GM21381 (cell line): ENCODE results near the gene COL4A2.
"Not testable (repeated sequence)": the region's sequence is repeated elsewhere in the genome, so short reads cannot be mapped to it uniquely, and the experiment has no call there.

Experiments used
- ATAC-seq: cut with Tn5 transposase; IDR thresholded peaks from one replicate; pipeline ENCODE4 v1.9.1; 2021; ENCODE audit warnings: mild to moderate bottlenecking, moderate library complexity; ENCODE audit not compliant: unreplicated experiment

The COL4A2 gene

GRCh38 chr13:110523838-110524540, 216.9 kb downstream of the COL4A2 start:
- no peak for ATAC-seq

DNA sequence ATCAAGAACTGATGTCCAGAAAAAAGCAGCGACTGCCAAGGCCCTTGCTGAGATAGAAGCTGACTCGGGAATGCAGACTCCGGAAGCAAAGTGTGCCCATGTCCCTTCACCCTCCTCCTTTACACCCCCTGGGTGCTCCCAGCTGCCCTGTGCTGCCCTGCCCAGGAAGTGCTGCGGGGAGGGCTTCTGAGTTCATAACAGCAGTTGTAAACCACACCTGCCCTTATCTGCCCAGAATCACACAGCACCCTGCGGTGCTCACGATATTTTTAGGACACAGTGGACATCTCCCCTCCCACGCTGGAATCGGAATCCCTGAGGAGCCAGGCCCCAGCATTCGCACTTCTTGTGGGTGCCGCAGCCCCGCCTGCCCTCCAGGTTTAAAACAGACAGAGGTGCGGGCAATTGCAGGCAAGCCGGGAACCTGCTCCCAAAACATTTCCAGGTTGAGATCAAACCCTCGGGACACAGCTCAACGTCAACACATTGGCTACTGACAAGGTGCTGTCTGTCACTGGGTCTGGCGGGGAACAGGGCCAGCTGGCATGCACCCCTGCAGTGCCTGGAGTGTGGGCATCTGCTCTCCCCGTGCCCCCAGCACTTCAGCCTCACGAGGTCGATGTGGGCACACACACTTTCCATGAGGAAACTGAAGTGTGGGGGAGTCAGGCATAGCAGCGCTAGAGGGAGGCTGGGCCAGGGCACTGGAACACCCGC, 217.6 kb downstream of the COL4A2 start:
- no peak for ATAC-seq

- ATAC-seq = peak; percentile 81
Measured at GRCh38 chr13:110525328-110526319, 218.5 kb downstream of the COL4A2 start.

GRCh38 chr13:110528371-110528770, 221.3 kb downstream of the COL4A2 start:
- no peak for ATAC-seq

DNA sequence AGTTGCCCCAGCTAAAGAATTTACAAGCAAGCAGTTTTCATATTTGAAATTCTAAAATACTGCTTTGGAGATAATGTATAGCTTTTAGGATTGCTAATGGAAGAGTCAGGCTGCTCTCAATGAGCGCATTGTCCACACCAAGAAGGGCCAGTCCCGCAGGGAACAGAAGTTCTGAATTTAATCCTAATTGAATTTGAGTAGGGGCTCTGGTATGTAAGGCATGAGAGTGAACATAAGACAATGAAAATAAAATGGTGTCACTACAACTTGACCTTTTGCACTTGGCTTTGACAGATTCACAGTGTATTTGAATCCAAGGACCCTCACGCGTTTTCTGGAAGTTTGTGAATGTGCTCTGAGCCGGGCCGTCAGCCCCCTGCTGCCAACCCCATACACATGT, 221.8 kb downstream of the COL4A2 start:
- no peak for ATAC-seq

GRCh38 chr13:110529522-110530311, 222.6 kb downstream of the COL4A2 start:
- no peak for ATAC-seq

GRCh38 chr13:110531100-110531499, 224.0 kb downstream of the COL4A2 start:
- ATAC-seq = no peak

DNA sequence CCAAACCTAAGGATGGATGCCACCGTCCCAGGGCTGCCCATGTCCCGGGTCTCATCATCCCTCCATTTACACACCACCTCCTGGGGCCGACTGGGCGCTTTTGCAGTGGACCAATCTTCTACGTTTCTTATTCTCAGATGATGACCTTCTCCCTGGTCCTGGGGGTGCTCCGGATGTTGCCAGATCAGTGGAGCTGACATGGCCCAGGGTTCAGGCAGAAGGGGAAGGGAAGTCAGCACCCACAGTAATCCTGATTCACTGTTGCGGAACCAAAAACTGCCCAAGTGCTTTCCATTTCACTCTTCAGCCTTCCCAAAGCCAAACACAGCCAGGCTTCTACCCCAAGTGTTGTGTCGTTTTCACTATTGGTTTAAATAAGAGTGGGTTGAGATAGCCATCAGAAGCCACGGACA, 224.6 kb downstream of the COL4A2 start:
- no peak for ATAC-seq

DNA sequence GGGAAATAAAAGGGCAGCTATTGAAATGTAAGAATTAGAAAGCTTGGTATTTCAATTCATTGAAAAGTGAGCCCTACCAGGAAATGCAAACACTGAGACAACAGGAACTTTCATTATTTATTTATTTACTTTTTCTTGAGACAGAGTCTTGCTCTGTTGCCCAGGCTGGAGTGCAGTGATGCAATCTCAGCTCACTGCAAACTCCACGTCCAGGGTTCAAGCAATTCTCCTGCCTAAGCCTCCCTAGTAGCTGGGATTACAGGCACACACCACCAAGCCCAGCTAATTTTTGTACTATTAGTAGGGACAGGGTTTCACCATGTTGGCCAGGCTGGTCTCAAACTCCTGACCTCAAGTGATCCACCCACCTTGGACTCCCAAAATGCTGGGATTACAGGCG, 225.2 kb downstream of the COL4A2 start:
- ATAC-seq = not testable (repeated sequence)

DNA sequence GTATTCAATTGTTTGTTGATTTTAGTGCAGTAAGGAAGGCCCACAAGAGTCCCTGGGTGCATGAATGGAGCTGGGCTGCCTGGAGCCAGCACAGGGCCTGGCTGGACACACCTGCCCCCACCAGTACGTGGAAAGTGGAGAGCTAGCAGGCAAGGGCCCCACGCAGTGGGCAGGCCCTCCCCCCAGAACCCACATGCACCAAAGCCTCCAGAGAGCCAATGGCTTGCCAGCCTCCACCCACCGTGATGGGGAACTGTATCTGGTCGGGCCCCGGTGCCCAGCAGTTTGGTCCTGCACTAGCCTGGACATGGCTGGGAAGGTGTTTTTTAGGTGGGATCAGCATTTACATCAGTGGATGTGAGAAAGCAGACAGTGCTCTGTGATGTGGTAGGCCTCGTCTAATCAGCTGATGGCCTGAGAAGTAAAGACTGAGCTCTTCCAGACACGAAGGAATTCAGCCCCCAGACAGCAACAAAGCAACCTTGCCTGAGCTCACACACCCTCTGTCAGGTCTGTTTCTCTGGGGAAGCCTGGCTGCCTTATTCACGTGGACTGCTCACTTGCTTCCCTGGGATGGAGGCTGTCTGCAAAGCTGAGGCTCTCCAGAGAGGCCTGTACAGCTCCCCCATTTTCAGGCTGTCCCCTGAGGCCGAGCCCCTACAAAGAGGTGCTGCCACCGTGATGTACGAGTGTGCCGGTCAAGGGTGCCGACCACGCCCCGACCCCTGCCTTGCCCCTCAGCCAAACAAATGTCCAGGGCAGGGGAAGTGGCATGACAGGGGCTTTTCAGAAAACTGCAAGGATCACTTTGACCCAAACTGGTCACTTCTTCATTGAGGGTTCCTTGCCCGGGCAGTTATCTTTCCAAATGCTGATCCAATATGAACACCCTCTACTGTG, 226.9 kb downstream of the COL4A2 start:
- no peak for ATAC-seq

DNA sequence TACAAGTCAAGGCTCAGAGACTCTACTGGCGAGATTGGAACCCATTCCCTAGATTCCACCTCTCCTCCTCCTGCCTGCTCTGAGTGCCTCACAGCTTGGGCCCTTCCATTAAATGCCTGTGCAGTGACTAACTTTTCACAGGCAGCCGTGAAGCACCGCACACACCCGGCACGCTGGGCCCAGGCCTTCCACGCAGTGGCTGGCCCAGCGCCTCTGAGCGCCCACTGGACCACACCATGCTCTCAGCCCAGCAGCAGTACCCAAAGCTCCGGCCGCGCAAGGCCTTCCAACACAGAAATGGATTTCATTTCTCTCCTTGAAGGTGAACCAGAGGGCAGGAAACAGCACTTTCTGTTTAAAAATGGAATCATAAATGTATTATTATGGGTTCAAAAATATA, 228.4 kb downstream of the COL4A2 start:
- ATAC-seq = no peak

DNA sequence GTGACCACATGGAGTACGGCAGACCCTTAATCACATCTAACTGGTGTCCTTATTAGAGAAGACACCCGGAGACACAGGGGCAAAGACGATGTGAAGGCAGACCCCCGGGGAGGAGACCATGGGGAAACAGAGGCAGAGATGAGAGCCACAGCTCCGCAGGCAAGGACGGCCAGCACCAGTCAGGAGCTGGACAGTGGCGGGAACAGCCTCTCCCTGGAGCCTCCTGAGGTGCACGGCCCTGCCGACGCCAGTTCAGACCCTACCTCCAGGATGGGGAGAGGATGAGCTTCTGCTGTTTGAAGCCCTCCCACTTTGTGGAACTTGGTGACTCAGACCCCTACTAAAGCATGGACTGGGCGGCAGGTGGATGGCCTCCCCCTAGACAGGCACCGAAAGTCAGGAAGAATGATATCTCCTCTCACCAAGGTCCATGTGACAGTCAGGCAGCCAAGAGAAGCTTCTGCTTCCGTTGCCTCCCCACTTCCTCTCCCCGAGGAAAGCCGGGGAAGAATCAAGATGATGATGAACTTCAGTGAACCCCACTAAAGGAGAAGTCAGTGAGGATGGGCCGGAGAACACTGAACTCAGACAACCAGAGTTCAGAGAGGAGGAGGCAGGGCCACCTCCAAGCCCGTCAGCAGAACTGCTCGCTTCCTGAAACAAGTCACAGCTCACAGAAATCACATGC, 229.1 kb downstream of the COL4A2 start:
- no peak for ATAC-seq

DNA sequence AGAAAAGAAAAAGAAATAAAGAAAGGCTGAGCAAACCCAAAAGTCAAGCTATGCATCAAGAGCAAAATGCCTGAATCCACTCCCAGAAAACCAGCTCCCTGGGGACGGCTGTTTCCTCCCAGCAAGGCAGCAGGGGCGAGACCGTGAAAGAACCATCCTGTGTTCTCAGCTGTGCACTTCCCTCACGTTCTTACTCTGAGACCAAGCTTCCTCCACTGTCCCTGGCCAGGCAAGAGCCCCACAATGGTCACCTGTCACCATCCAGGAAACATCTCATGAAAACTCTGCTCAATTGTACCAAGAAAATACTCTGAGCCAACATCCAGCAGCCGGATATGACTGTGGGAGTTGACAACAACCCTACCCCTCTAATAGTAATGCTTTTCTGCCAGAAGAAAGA, 231.5 kb downstream of the COL4A2 start:
- ATAC-seq = no peak

DNA sequence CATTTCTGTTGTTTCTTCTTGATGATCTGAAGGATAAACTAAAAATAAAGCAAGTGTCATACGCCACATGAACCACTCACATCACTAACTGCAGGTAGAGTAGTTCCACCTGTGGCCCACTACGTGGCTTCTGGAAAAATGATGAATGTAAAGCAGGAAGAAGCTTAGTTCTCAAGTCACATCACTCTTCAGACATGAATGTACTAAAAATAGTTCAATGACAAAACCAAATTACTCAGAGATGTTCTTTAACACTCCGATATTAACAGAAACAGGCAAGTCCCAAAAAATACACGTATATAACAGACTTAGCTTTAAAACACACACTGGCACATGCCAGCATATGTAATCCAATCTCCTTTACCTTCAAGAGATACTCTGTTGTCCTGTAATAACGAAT, 232.8 kb downstream of the COL4A2 start:
- ATAC-seq = no peak

DNA sequence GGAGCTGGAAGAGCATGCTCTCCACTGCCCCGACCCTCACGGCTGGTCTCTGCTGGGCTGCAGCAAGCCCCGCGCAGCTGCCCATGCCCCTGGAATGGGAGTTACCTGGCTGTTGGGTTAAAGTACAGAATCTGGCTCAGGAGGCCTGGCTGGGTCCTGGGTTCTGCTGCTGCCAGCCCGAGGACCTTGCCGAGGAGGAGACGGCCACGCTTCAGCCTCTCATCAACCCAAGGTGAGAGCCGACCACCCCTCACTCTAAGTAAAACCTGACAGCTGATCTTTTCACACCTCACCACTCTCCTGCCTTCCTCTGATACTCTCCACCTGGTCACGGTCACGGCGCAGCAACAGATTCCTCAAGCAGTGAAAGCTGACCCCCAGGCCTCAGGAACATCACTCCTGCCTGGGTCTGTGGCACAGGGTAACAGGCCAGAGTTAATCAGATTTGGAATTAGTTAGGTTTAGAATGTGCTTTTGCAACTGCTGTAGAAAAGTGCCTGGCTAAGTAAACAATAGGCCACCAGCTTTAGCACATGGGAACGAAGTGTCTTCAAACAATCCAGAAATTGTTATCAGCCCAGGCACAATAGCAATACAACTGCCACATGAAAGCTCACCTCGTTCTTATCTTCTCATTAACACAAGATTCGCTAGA, 233.9 kb downstream of the COL4A2 start:
- no peak for ATAC-seq

- no peak for ATAC-seq
Measured at GRCh38 chr13:110541526-110541920, 234.4 kb downstream of the COL4A2 start.

DNA sequence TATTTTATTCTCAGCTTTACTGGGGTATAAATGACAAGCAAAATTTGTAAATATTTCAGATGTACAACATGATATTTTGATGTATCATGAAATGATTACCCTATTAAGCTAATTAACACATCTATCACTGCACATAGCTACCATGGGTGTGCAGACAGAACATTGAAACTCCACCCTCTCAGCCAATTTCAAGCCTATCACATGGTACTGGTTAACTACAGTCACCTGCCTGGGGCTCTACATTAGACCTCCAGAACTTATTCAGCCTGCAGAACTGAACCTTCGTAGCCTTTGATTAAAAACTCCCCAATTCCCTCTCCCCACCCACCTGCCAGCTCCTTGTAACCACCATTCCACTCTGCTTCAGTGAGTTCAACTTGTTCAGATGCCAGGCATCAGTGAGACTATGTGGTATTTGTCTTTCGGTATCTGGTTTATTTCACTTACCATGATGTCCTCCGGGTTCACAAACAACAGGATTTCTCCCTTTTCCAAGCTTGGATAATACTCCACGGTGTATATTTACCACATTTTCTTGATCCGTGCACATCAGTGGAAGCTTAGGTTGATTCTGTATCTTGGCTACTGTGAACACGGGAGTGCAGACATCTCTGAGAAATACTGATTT, 235.2 kb downstream of the COL4A2 start:
- ATAC-seq = no peak

DNA sequence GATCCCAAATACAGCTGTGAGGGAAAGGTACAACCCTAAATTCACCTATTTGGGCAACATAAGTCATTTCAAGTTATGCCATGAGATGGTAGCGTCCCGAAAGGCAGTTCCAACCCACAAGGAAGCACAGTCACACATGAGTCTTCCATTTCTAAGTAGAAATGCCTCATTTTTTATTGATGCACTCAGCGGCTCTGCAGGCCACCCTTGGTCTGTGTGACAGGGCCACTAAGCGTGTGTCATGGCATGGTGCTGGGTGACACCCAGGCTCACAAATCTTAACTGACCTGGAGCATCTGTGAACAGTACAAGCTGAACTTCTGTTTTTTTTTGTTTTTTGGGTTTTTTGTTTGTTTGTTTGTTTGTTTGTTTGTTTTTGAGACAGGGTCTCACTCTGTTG, 239.3 kb downstream of the COL4A2 start:
- no peak for ATAC-seq
